GM10847 (cell line): ENCODE results near the gene TMEM37.

Experiments used
- POLR2A ChIP-seq: IDR thresholded peaks from 2 replicates; pipeline ENCODE4 v1.6.1; 2011; ENCODE audit not compliant: insufficient read length; ENCODE audit errors: extremely low read depth

Gene TMEM37

GRCh38 chr2:119436993-119437772, 5.5 kb downstream of the TMEM37 start:
- no peak for TF ChIP-seq POLR2A

- TF ChIP-seq POLR2A, result no peak
These were observed 6.5 kb downstream of the TMEM37 start for GRCh38 chr2:119438128-119438656.

DNA sequence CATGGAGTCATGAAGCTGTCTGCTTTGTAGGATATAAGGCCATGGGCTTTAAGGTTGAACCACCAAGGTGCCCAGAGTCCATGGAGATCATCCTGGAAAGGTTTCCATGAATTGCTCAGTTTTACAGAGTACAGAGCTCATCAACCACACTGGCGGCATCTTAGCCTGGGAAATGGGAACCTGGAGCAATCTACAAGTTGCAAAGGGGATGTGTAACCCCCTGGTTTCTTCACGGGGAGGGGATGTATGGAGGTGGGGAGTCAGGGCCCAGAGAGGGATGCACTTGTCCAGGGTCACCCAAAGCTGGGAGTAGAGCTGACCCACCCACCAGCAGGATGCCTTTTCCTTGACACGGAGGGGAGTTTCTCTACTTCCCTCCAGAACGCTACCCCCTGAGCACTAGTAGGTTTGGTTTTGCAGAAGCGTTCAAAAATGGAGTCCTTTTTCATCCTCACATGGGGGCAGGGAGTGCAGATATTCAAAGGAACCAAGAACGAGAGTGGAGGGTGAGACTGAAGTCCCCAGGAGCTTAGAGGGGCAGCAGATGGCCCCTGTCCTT, 7.2 kb downstream of the TMEM37 start:
- TF ChIP-seq POLR2A, result no peak

DNA sequence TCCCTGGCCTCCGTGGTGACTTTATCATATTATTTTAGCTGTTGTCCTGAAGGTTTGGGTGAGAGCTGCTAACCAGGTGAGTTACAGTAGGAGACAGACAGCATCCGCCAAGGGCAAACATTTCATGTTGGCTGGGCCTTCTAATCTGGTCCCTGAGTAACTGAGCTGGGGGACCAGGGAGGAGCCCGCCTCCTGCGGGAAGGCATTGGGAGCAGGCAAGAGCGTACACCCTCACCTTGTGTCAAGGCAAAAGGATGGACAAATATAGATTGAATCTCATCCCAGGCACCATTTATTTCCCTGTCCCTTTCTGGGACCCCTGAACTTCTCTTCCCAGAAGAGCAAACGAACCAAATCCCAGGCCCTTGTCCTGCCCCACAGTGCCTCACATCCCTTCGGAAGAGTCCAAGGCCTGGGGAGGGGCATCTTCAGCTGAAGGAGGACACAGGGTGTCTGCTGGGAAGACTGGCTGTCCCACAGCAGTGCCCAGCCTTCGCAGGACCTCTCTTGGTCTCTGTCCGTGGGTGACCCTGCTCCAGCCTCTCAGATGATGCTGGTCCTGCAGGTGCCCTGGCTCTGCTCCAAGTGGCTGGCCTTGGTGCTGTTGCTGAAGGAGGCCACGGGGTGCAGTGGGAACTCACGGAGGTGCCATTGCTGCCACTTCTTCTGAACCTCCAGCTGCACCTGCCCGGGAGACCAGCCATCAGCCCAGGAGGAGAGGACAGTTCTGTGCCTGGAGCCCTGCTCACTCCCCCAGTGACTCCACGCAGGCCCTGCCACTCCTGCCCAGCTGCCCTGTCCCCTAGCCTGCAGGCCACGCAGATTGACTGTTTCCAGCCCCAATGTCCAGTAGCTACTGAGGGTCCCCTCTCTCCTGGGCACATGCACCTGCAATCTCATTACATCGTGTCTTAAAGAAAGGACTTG, 8.2 kb downstream of the TMEM37 start:
- no peak for TF ChIP-seq POLR2A

- no peak for TF ChIP-seq POLR2A
These were observed 8.8 kb downstream of the TMEM37 start for GRCh38 chr2:119440501-119440870.

- TF ChIP-seq POLR2A, result no peak
These were observed 9.2 kb downstream of the TMEM37 start for GRCh38 chr2:119440873-119441272.

- TF ChIP-seq POLR2A, result no peak
These were observed 9.9 kb downstream of the TMEM37 start for GRCh38 chr2:119441376-119442225.

- no peak for TF ChIP-seq POLR2A
These were observed 10.6 kb downstream of the TMEM37 start for GRCh38 chr2:119442226-119442619.

GRCh38 chr2:119442850-119443249, 11.2 kb downstream of the TMEM37 start:
- TF ChIP-seq POLR2A, result no peak

DNA sequence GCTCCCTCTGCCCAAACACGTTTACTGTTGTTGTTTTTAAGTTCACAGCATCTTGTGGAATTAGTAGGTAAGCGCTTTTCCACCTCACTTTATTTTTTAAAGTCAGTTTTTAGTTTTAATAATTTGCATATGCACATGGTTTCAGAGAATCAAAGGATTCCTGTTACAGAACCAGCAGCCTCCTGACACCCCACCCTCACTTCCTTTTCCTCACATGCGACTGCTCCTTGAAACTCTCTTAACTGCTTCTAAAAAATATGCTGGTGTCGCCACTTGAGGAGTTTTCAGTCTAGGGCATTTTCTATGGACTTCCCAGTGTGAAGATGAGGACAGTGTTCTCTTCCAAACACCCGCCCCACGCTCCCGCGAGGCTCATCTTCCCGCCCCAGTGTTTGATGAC, 14.4 kb downstream of the TMEM37 start:
- no peak for TF ChIP-seq POLR2A

DNA sequence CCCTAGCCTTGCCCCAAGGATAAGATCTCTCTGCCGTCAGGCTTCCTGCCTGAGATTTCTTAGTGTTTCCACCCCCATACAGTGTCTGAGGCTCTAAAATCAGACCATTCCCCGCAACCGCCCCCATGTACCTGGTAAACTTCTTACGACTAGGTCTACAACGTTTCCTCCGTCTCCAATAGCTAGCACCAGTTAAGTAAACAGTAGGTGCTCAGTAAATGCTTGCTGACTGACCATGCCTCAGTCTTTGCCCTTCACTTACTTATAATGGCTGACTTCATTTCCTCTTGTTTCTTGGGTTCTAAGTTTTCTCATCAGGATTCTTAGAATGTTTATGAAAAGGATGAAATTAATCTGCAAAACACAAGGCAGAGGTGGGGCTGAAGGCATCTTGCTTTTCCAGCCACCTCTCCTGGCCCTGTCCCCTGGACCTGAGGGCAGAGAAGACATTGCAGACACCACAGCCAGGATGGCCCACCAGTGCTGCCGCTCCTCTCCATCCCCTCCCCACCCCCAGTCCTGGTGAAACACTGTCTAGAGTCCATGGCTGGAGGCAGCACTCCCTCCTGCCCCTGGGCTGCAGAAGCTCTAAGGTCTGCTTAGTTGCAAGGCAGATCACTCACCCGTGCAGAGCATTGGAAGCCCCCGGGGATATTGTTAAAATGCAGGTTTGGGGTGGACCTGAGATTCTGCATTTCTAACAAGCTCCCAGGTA, 16.9 kb downstream of the TMEM37 start:
- TF ChIP-seq POLR2A, result no peak

- no peak for TF ChIP-seq POLR2A
These were observed 17.9 kb downstream of the TMEM37 start for GRCh38 chr2:119449521-119449920.

GRCh38 chr2:119451336-119452050, 19.8 kb downstream of the TMEM37 start:
- no peak for TF ChIP-seq POLR2A
